IMR-90 (cell line): ENCODE measurements around the gene PPP1R27. TPM values are rescaled to one million over a fixed set of nuclear protein-coding genes. Genes with fewer than 3 reads are reported as not detected.

Source experiments
- ATAC-seq: fragments of 200-7000 bp; cut with Tn5 transposase; 2 replicates; pipeline ENCODE4 v1.9.1; 2020; ENCODE audit warnings: low read depth, mild to moderate bottlenecking, moderate library complexity
- Bru-seq: library from RNA; stranded (reverse); fragments of 400-500 nt; gene quantifications from one replicate; lab custom pipeline; 2021; lab: Mats Ljungman, UMichigan
- BruChase-seq, 2 experiments: library from RNA; stranded (reverse); fragments of 400-500 nt; gene quantifications; one replicate each; lab custom pipeline; 2021; lab: Mats Ljungman, UMichigan
- BruUV-seq: library from RNA; stranded (reverse); fragments of 400-500 nt; replicated peaks from 2 replicates; lab custom pipeline; 2021; lab: Mats Ljungman, UMichigan
- CTCF ChIA-PET: fragments of 300-600 bp; formaldehyde crosslinking; extraction: SDS; loops from one replicate; lab custom pipeline; 2021; ENCODE audit warnings: antibody characterized with exemption; lab: Yijun Ruan, JAX
- POLR2A ChIA-PET: fragments of 300-600 bp; sonication (Branson Sonifier 250); formaldehyde crosslinking; loops from one replicate; lab custom pipeline; 2022; ENCODE audit warnings: antibody characterized with exemption; ENCODE audit not compliant: unreplicated experiment; lab: Charles Lee
- DNase-seq: peaks from one replicate; pipeline ENCODE4 v3.0.0; 2013
- H2AFZ ChIP-seq: replicated peaks from 2 replicates; pipeline ENCODE3; 2013; ENCODE audit warnings: low read length, mild to moderate bottlenecking; ENCODE audit not compliant: poor library complexity
- H2AK5ac ChIP-seq: 2 replicates; pipeline ENCODE4 v1.6.1; 2013; ENCODE audit warnings: low read depth, low read length, inconsistent platforms
- H2AK9ac ChIP-seq: replicated peaks from 2 replicates; pipeline ENCODE3; 2013; ENCODE audit warnings: mild to moderate bottlenecking, low read depth, low read length, moderate library complexity; ENCODE audit not compliant: poor library complexity
- H2BK120ac ChIP-seq: 2 replicates; pipeline ENCODE4 v1.6.1; 2013; ENCODE audit warnings: low read depth, low read length, inconsistent platforms
- H2BK15ac ChIP-seq: 3 replicates; pipeline ENCODE4 v1.6.1; 2013; ENCODE audit warnings: low read depth, low read length, inconsistent platforms
- H2BK20ac ChIP-seq: 2 replicates; pipeline ENCODE4 v1.6.1; 2013; ENCODE audit warnings: low read depth, mild to moderate bottlenecking, inconsistent platforms, low read length, moderate library complexity
- H2BK5ac ChIP-seq: 2 replicates; pipeline ENCODE4 v1.6.1; 2013; ENCODE audit warnings: mild to moderate bottlenecking, low read depth, low read length, inconsistent platforms; ENCODE audit not compliant: poor library complexity, severe bottlenecking
- H3K14ac ChIP-seq: replicated peaks from 2 replicates; pipeline ENCODE4 v1.6.1; 2013; ENCODE audit warnings: low read depth, low read length, inconsistent platforms
- H3K18ac ChIP-seq: 2 replicates; pipeline ENCODE4 v1.6.1; 2013; ENCODE audit warnings: low read depth, low read length, control low read depth
- H3K23ac ChIP-seq: 2 replicates; pipeline ENCODE4 v1.6.1; 2013; ENCODE audit warnings: low read depth, low read length, inconsistent platforms
- H3K27ac ChIP-seq: 2 replicates; pipeline ENCODE4 v1.5.1; 2013; ENCODE audit warnings: mild to moderate bottlenecking, control low read depth, low read length; ENCODE audit not compliant: insufficient read depth
- H3K27me3 ChIP-seq: 2 replicates; pipeline ENCODE4 v1.6.1; 2013; ENCODE audit warnings: low read length; ENCODE audit not compliant: control insufficient read depth, insufficient read depth
- H3K36me3 ChIP-seq: 2 replicates; pipeline ENCODE4 v1.6.1; 2013; ENCODE audit warnings: low read length, mixed read lengths; ENCODE audit not compliant: control insufficient read depth, insufficient read depth
- H3K4ac ChIP-seq: 2 replicates; pipeline ENCODE4 v1.6.1; 2013; ENCODE audit warnings: low read depth, low read length, inconsistent platforms
- H3K4me1 ChIP-seq: 2 replicates; pipeline ENCODE4 v1.6.1; 2013; ENCODE audit warnings: low read length, mixed read lengths; ENCODE audit not compliant: control insufficient read depth, insufficient read depth
- H3K4me2 ChIP-seq: 2 replicates; pipeline ENCODE4 v1.6.1; 2013; ENCODE audit warnings: low read depth, mild to moderate bottlenecking, control low read depth, low read length, moderate library complexity
- H3K4me3 ChIP-seq: 2 replicates; pipeline ENCODE4 v1.5.1; 2013; ENCODE audit warnings: low read depth, mild to moderate bottlenecking, control low read depth, low read length, moderate library complexity; ENCODE audit not compliant: insufficient read depth
- H3K56ac ChIP-seq: 2 replicates; pipeline ENCODE4 v1.6.1; 2013; ENCODE audit warnings: low read length, inconsistent platforms; ENCODE audit not compliant: insufficient read depth; ENCODE audit errors: extremely low read depth
- H3K79me1 ChIP-seq, 2 experiments: 2 replicates each; pipeline ENCODE4 v1.6.1; 2013; ENCODE audit warnings: low read length in 2 of 2, inconsistent platforms in 1 of 2, low read depth in 1 of 2
- H3K9ac ChIP-seq: 2 replicates; pipeline ENCODE4 v1.6.1; 2013; ENCODE audit warnings: low read depth, low read length, control low read depth
- H3K9me1 ChIP-seq: 2 replicates; pipeline ENCODE4 v1.6.1; 2013; ENCODE audit warnings: low read length, inconsistent platforms; ENCODE audit not compliant: insufficient read depth
- H3K9me3 ChIP-seq: 2 replicates; pipeline ENCODE4 v1.6.1; 2013; ENCODE audit warnings: low read length; ENCODE audit not compliant: control insufficient read depth, insufficient read depth
- H4K20me1 ChIP-seq: 2 replicates; pipeline ENCODE4 v1.6.1; 2013; ENCODE audit warnings: low read length, inconsistent platforms; ENCODE audit not compliant: insufficient read depth
- H4K5ac ChIP-seq: 2 replicates; pipeline ENCODE4 v1.6.1; 2013; ENCODE audit warnings: mild to moderate bottlenecking, low read depth, low read length, control low read depth
- H4K8ac ChIP-seq, 2 experiments: 2 replicates each; pipeline ENCODE4 v1.6.1; 2013; ENCODE audit warnings: low read depth in 2 of 2, low read length in 2 of 2, control low read depth in 1 of 2, inconsistent platforms in 1 of 2
- H4K91ac ChIP-seq: 2 replicates; pipeline ENCODE4 v1.6.1; 2013; ENCODE audit warnings: low read depth, low read length, inconsistent platforms; ENCODE audit not compliant: insufficient read depth
- BHLHE40 ChIP-seq: fragments of 150-350 bp; IDR thresholded peaks from 2 replicates; pipeline ENCODE4 v1.6.1; 2016; ENCODE audit warnings: mild to moderate bottlenecking, low read depth, low read length
- CEBPB ChIP-seq: IDR thresholded peaks from 2 replicates; pipeline ENCODE4 v1.6.1; 2012; ENCODE audit warnings: low read depth, low read length, improper control_type of control experiment
- CHD1 ChIP-seq: IDR thresholded peaks from 2 replicates; pipeline ENCODE4 v1.6.1; 2012; ENCODE audit warnings: low read depth, low read length, improper control_type of control experiment
- ELK1 ChIP-seq: fragments of 150-350 bp; IDR thresholded peaks from 2 replicates; pipeline ENCODE4 v1.6.1; 2016; ENCODE audit warnings: low read depth, mild to moderate bottlenecking, low read length, moderate library complexity, borderline replicate concordance
- FOS ChIP-seq: fragments of 150-350 bp; IDR thresholded peaks from 2 replicates; pipeline ENCODE4 v1.6.1; 2016; ENCODE audit warnings: low read depth, low read length
- MAFK ChIP-seq: IDR thresholded peaks from 2 replicates; pipeline ENCODE4 v1.6.1; 2012; ENCODE audit warnings: low read depth, low read length, improper control_type of control experiment
- MAZ ChIP-seq: IDR thresholded peaks from 2 replicates; pipeline ENCODE4 v1.6.1; 2012; ENCODE audit warnings: low read depth, mild to moderate bottlenecking, low read length, improper control_type of control experiment, moderate library complexity, borderline replicate concordance
- MXI1 ChIP-seq: IDR thresholded peaks from 2 replicates; pipeline ENCODE4 v1.6.1; 2012; ENCODE audit warnings: low read depth, mild to moderate bottlenecking, low read length, moderate library complexity, borderline replicate concordance
- NFE2L2 ChIP-seq: fragments of 150-350 bp; IDR thresholded peaks from 2 replicates; pipeline ENCODE4 v1.6.1; 2016; ENCODE audit warnings: low read depth, mild to moderate bottlenecking, low read length
- POLR2A ChIP-seq: IDR thresholded peaks from 2 replicates; pipeline ENCODE4 v1.6.1; 2012; ENCODE audit warnings: mild to moderate bottlenecking, low read depth, low read length
- RAD21 ChIP-seq: IDR thresholded peaks from 2 replicates; pipeline ENCODE4 v1.6.1; 2012; ENCODE audit warnings: low read length, improper control_type of control experiment
- RCOR1 ChIP-seq: IDR thresholded peaks from 2 replicates; pipeline ENCODE4 v1.6.1; 2012; ENCODE audit warnings: mild to moderate bottlenecking, low read length, improper control_type of control experiment; ENCODE audit not compliant: insufficient replicate concordance
- RFX5 ChIP-seq: IDR thresholded peaks from 2 replicates; pipeline ENCODE4 v1.8.0; 2012; ENCODE audit warnings: low read depth, mild to moderate bottlenecking, low read length, moderate library complexity
- SMC3 ChIP-seq: fragments of 150-350 bp; IDR thresholded peaks from 2 replicates; pipeline ENCODE4 v1.6.1; 2016; ENCODE audit warnings: low read depth, mild to moderate bottlenecking, antibody characterized with exemption, low read length, moderate library complexity
- WGBS, 2 experiments: methylation state at CpG; one replicate each; pipeline versions ENCODE4 v1.1.5 to v1.1.7; 2013; ENCODE audit warnings: missing lambda C conversion rate in 2 of 2; ENCODE audit not compliant: insufficient read length in 1 of 2; ENCODE audit errors: extremely low coverage in 2 of 2; 5-methylcytosine and 5-hydroxymethylcytosine counted together
- dilution Hi-C: fragments of 300-500 bp; cut with HindIII; formaldehyde crosslinking; loops from one replicate; pipeline ENCODE4 v1.14.3; 2018; ENCODE audit warnings: low sequenced_read_pairs; ENCODE audit not compliant: unreplicated experiment
- in situ Hi-C: fragments of 300-500 bp; cut with MboI; formaldehyde crosslinking; loops from 3 replicates; pipeline ENCODE4 v1.14.3; 2019; ENCODE audit warnings: low sequenced_read_pairs, inconsistent platforms, mixed read lengths
- intact Hi-C: fragments of 100-400 bp; cut with micrococcal nuclease; formaldehyde crosslinking; loops from 2 replicates; pipeline ENCODE4 v1.10.0; 2022
- long read RNA-seq: library from polyadenylated mRNA; unstranded; transcript quantifications from one replicate; pipeline ENCODE4 v2.0.0, GENCODE V29; 2021; ENCODE audit not compliant: unreplicated experiment
- polyA plus RNA-seq, 3 experiments: library from polyadenylated mRNA; depleted of rRNA; stranded (reverse); fragments of >200 nt; gene quantifications; 2 replicates each; pipeline ENCODE4 v1.2.3, GENCODE V29; 2012; ENCODE audit warnings: low replicate concordance in 1 of 3
- total RNA-seq: library from RNA; depleted of rRNA; stranded (reverse); fragments of >200 nt; gene quantifications from 2 replicates; pipeline ENCODE4 v1.2.3, GENCODE V29; 2012; rRNA removed
- TF ChIP-seq, protein P1 (sequence below): conservative IDR thresholded peaks from 2 replicates; pipeline ENCODE4 v1.5.1; 2012; ENCODE audit warnings: mild to moderate bottlenecking, low read depth, low read length, improper control_type of control experiment

Gene PPP1R27, protein sequence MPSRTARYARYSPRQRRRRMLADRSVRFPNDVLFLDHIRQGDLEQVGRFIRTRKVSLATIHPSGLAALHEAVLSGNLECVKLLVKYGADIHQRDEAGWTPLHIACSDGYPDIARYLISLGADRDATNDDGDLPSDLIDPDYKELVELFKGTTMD
- total RNA-seq (not detected in 2 replicates), polyA plus RNA-seq (2012; rRNA removed) (0.20 and 0.21 TPM in 2 replicates), Bru-seq, nascent RNA (not detected), BruChase-seq, experiment 1, labeled RNA remaining after a 6-hour chase (percentile 15 among the genes with signal in this experiment), BruChase-seq, experiment 2, labeled RNA remaining after a 2-hour chase (not detected)
- polyA plus RNA-seq (2012; cell fraction: cytosol; rRNA removed), result 0.09 TPM in 1 of 2 replicates, not detected in the other
- 0.56 and 0.97 TPM in 2 replicates for polyA plus RNA-seq (2012; cell fraction: nucleus; rRNA removed; ENCODE audit: low replicate concordance)
- long read RNA-seq, result 0 reads

DNA sequence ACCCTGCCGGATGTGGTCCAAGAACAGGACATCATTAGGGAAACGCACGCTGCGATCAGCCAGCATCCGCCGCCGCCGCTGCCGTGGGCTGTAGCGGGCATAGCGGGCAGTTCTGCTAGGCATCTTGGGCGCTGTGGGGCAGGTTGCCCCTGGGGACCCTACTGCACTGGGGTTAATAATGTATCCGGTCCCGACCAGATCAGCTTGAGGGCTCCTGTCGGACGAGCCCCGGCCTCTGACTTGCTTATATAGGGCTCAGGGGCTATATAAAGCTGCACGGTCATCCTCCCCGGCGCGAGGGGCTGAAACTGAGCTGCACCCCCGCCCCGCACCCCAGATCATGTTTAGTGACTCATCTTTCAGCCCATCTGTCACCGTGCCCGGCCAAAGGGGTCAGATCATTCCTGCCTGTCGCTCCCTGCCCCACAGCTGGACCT lies at the start of gene PPP1R27:
Gene PPP1R27 (minus strand): TSS at position 220 of the 437 bp plus-strand sequence. CDS start 97 bp downstream, at position 123.
- H2BK20ac ChIP-seq, result no peak within 1 kb of the TSS
- peak within 1 kb of the TSS; percentile 35; the same call in 1 of the 2 replicates for H2AK5ac ChIP-seq
- H3K27ac ChIP-seq, result peak within 1 kb of the TSS; percentile 97
- no peak within 1 kb of the TSS for H2BK15ac ChIP-seq
- no peak within 1 kb of the TSS for H3K18ac ChIP-seq
- no peak for DNase-seq
- peak within 1 kb of the TSS; percentile 93 for H2AFZ ChIP-seq
- peaks cover 14% of the 10 kb centered on the region; the same call in 1 of the 2 replicates for H4K20me1 ChIP-seq
- POLR2A ChIA-PET, result no interaction called here
- H3K14ac ChIP-seq, result peak within 1 kb of the TSS; percentile 100
- peak within 1 kb of the TSS; percentile 97 for H4K5ac ChIP-seq
- H2AK9ac ChIP-seq, result peak within 1 kb of the TSS; percentile 100
- dilution Hi-C loops, result no loop called here
- peak within 1 kb of the TSS; percentile 98 to 100 for H4K8ac ChIP-seq
- no TSS peak for BruUV-seq
- H3K56ac ChIP-seq, result no peak within 1 kb of the TSS
- CTCF ChIA-PET, result no interaction called here
- peak within 1 kb of the TSS; percentile 97 for H3K9ac ChIP-seq
- peaks cover 5% of the 10 kb centered on the region; the same call in 1 of the 2 replicates for H3K36me3 ChIP-seq
- WGBS, 2 experiments, result 94% methylated on average over 23 of the region's 26 CpGs; no CpG with 5 or more reads in 1 of the 2 experiments
- H3K4me1 ChIP-seq, result peaks cover 15% of the 10 kb centered on the region
- intact Hi-C loops, result no loop called here
- peak within 1 kb of the TSS; percentile 95 for H3K4me2 ChIP-seq
- H4K91ac ChIP-seq, result peak within 1 kb of the TSS; percentile 99
- H3K4me3 ChIP-seq, result peak within 1 kb of the TSS; percentile 87
- peak within 1 kb of the TSS; percentile 100 for H3K4ac ChIP-seq
- peaks cover 29% of the 10 kb centered on the region for H3K9me1 ChIP-seq
- H3K27me3 ChIP-seq, result no peaks in the 10 kb centered on the region
- ATAC-seq, result no peak
- H2BK5ac ChIP-seq, result peak within 1 kb of the TSS; percentile 98
- H3K23ac ChIP-seq, result peak within 1 kb of the TSS; percentile 95
- in situ Hi-C loops, result no loop called here
- peaks cover 15 to 40% of the 10 kb centered on the region in 2 experiments for H3K79me1 ChIP-seq
- no peaks in the 10 kb centered on the region for H3K9me3 ChIP-seq
- no peak within 1 kb of the TSS for H2BK120ac ChIP-seq
- TF ChIP-seq RCOR1 (no peak), NFE2L2 (no peak), POLR2A (no peak), RFX5 (no peak), MAFK (no peak), CEBPB (no peak), FOS (no peak), RAD21 (no peak), MXI1 (no peak), MAZ (no peak), SMC3 (no peak), CHD1 (no peak), ELK1 (no peak), BHLHE40 (no peak)
- TF ChIP-seq, protein P1, sequence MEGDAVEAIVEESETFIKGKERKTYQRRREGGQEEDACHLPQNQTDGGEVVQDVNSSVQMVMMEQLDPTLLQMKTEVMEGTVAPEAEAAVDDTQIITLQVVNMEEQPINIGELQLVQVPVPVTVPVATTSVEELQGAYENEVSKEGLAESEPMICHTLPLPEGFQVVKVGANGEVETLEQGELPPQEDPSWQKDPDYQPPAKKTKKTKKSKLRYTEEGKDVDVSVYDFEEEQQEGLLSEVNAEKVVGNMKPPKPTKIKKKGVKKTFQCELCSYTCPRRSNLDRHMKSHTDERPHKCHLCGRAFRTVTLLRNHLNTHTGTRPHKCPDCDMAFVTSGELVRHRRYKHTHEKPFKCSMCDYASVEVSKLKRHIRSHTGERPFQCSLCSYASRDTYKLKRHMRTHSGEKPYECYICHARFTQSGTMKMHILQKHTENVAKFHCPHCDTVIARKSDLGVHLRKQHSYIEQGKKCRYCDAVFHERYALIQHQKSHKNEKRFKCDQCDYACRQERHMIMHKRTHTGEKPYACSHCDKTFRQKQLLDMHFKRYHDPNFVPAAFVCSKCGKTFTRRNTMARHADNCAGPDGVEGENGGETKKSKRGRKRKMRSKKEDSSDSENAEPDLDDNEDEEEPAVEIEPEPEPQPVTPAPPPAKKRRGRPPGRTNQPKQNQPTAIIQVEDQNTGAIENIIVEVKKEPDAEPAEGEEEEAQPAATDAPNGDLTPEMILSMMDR, result no peak
